ENCODE data around the gene ZC3HAV1L.

The ZC3HAV1L gene

DNA sequence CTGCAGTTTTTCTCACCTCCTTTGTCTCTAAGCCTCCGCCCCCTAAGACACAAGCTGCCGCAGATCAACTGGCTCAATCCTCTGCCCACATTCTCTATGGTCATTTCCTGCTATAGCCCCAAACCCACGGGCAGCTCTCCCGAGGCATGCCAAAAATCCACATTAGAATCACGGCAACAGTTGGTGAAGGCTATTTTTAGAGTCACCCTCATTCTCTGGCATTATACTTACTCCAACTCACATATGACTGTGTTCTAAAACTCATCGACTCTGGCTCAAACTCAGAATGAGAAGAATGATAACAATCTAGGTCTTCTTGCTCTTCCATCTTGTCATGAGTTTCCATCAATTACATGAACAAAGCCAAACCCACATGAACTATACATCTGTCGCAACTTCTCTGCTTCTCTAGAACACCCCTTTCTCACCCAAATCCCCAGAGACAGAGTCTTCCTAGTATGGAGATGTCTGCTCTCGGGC is 43.8 kb downstream of the ZC3HAV1L start:
- Histone ChIP-seq H3K27ac (replicated peaks) (no peak overlapping the region), H3K4me3 (replicated peaks; ENCODE audit: insufficient read depth, low read length) (no peak overlapping the region), H3K27me3 (ENCODE audit: insufficient read depth, poor library complexity, severe bottlenecking) (no peaks in the 10 kb centered on the region)
- no peak for TF ChIP-seq POLR2AphosphoS5 (IDR thresholded peaks at IDR 0.05; ENCODE audit: low read depth)
- TF ChIP-seq, protein P1, sequence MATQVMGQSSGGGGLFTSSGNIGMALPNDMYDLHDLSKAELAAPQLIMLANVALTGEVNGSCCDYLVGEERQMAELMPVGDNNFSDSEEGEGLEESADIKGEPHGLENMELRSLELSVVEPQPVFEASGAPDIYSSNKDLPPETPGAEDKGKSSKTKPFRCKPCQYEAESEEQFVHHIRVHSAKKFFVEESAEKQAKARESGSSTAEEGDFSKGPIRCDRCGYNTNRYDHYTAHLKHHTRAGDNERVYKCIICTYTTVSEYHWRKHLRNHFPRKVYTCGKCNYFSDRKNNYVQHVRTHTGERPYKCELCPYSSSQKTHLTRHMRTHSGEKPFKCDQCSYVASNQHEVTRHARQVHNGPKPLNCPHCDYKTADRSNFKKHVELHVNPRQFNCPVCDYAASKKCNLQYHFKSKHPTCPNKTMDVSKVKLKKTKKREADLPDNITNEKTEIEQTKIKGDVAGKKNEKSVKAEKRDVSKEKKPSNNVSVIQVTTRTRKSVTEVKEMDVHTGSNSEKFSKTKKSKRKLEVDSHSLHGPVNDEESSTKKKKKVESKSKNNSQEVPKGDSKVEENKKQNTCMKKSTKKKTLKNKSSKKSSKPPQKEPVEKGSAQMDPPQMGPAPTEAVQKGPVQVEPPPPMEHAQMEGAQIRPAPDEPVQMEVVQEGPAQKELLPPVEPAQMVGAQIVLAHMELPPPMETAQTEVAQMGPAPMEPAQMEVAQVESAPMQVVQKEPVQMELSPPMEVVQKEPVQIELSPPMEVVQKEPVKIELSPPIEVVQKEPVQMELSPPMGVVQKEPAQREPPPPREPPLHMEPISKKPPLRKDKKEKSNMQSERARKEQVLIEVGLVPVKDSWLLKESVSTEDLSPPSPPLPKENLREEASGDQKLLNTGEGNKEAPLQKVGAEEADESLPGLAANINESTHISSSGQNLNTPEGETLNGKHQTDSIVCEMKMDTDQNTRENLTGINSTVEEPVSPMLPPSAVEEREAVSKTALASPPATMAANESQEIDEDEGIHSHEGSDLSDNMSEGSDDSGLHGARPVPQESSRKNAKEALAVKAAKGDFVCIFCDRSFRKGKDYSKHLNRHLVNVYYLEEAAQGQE (IDR thresholded peaks at IDR 0.05; ENCODE audit: insufficient replicate concordance, low read depth) = no peak
- TF ChIP-seq, protein P2, sequence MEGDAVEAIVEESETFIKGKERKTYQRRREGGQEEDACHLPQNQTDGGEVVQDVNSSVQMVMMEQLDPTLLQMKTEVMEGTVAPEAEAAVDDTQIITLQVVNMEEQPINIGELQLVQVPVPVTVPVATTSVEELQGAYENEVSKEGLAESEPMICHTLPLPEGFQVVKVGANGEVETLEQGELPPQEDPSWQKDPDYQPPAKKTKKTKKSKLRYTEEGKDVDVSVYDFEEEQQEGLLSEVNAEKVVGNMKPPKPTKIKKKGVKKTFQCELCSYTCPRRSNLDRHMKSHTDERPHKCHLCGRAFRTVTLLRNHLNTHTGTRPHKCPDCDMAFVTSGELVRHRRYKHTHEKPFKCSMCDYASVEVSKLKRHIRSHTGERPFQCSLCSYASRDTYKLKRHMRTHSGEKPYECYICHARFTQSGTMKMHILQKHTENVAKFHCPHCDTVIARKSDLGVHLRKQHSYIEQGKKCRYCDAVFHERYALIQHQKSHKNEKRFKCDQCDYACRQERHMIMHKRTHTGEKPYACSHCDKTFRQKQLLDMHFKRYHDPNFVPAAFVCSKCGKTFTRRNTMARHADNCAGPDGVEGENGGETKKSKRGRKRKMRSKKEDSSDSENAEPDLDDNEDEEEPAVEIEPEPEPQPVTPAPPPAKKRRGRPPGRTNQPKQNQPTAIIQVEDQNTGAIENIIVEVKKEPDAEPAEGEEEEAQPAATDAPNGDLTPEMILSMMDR (IDR thresholded peaks at IDR 0.05; ENCODE audit: insufficient read depth, low read length) = no peak
- TF ChIP-seq SPI1 (IDR thresholded peaks at IDR 0.05; ENCODE audit: borderline replicate concordance, low read depth) = no peak
- no peak for TF ChIP-seq GABPA (IDR thresholded peaks at IDR 0.05; ENCODE audit: low read depth)
- no peak for DNase-seq (ENCODE audit: low read depth in 1 of 2, low spot score in 1 of 2)

DNA sequence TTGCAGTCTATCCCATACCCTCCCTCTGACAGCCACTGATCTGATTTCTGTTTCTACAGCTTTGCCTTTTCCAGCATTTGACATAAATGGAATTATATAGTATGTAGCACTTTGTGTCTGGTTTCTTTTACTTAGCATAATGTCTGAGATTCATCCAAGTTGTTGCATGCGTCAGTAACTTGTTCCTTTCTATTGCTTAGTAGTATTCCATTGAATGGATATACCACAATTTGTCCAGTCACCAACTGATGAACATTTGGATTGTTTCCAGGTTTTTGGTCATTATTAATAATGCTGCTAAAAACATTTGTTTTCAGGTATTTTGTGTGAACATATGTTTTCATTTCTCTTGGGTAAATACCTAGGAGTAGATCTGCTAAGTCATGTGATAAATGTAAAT is 48.2 kb downstream of the ZC3HAV1L start:
- TF ChIP-seq SPI1 (IDR thresholded peaks at IDR 0.05; ENCODE audit: borderline replicate concordance, low read depth) = no peak
- TF ChIP-seq GABPA (IDR thresholded peaks at IDR 0.05; ENCODE audit: low read depth) = no peak
- TF ChIP-seq, protein P2 (IDR thresholded peaks at IDR 0.05; ENCODE audit: insufficient read depth, low read length) = no peak
- no peak for TF ChIP-seq POLR2AphosphoS5 (IDR thresholded peaks at IDR 0.05; ENCODE audit: low read depth)
- TF ChIP-seq, protein P1 (IDR thresholded peaks at IDR 0.05; ENCODE audit: insufficient replicate concordance, low read depth) = no peak
- H3K27ac ChIP-seq (replicated peaks) = no peak overlapping the region
- no peak for DNase-seq (ENCODE audit: low read depth in 1 of 2, low spot score in 1 of 2)
- H3K27me3 ChIP-seq (ENCODE audit: insufficient read depth, poor library complexity, severe bottlenecking) = peaks cover 5% of the 10 kb centered on the region
- no peak overlapping the region for H3K4me3 ChIP-seq (replicated peaks; ENCODE audit: insufficient read depth, low read length)

DNA sequence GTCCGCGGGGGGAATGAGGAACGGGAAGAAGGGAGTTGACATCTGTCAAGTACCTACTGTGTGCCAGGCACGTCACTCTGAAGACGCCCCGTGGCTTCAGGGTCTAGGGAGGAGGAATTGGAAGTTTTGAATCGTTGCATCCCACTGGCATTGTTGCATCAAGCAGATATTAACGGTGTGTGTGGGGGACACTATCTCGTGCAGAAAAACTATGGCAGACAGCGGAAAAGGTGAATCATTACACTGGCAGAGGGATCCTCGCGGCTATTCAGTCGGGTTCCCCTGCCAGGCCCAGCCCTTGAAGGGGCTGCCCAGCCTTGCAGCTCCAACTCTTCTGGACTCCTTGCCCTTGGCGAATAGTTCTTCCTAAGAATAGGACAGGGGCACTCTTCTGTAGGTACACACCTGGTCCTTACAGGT is 53.6 kb downstream of the ZC3HAV1L start:
- peak in 1 of 2 experiments; percentile 22 for DNase-seq (ENCODE audit: low read depth in 1 of 2, low spot score in 1 of 2)
- H3K4me3 ChIP-seq (replicated peaks; ENCODE audit: insufficient read depth, low read length) = peak overlapping the region; percentile 49
- TF ChIP-seq GABPA (IDR thresholded peaks at IDR 0.05; ENCODE audit: low read depth) = no peak
- no peak for TF ChIP-seq POLR2AphosphoS5 (IDR thresholded peaks at IDR 0.05; ENCODE audit: low read depth)
- H3K27ac ChIP-seq (replicated peaks) = no peak overlapping the region
- H3K27me3 ChIP-seq (ENCODE audit: insufficient read depth, poor library complexity, severe bottlenecking) = peaks cover 37% of the 10 kb centered on the region

DNA sequence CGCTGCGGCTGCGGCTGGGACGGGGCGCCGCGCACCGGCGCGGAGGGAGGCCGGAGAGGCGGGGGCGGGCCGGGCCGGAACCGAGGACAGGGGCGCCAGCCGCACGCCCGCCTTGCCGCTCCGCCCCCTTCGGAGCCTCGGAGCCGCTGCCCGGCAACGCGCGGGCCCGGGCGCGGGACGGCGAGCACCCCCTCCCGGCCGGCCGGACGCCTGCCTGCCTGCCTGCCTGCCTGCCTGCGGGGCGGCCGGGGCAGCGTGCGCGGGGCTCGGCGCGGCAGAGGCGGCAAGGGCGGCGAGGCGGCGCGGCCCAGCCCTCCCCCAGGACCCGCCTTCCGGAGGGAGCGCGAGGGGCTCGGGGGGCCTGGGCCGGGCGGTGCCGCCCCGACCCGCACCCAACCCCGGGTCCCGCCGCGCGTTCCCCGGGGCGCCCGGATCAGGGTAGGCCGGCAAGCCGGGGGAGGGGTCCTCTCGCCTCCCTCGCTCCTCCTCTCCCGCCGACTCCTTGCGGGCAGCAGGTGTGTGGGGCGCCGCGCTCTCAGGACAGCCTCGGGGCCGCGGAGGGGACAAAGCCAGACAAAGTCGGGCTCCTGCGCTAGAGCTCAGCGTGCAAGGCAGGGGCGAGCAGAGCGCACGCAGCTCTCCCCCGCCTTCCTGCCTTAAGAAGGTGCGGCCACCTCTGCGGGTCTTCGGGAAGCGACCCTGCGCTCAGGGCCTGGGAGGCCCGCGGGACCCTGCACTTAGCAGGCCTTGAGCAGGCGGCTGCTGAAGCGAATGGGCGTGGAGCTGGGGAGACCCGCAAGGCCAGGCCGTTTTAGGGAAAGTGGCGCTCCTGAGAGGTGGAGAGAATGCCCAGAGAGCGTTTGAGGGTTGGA is 54.3 kb downstream of the ZC3HAV1L start, which contains the start of gene KIAA1549:
TSS of gene KIAA1549 (minus strand) at position 58 of the 872 bp plus-strand sequence. CDS start 120 bp downstream, outside the sequence.
- DNase-seq (ENCODE audit: low read depth in 1 of 2, low spot score in 1 of 2) = peak; percentile 29 to 36
- TF ChIP-seq, protein P1 (IDR thresholded peaks at IDR 0.05; ENCODE audit: insufficient replicate concordance, low read depth) = no peak
- TF ChIP-seq POLR2AphosphoS5 (IDR thresholded peaks at IDR 0.05; ENCODE audit: low read depth) (no peak), GABPA (IDR thresholded peaks at IDR 0.05; ENCODE audit: low read depth) (no peak), SPI1 (IDR thresholded peaks at IDR 0.05; ENCODE audit: borderline replicate concordance, low read depth) (no peak)
- TF ChIP-seq, protein P2 (IDR thresholded peaks at IDR 0.05; ENCODE audit: insufficient read depth, low read length) = no peak
- peak within 1 kb of the TSS; percentile 49 for H3K4me3 ChIP-seq (replicated peaks; ENCODE audit: insufficient read depth, low read length)
- H3K27ac ChIP-seq (replicated peaks) = no peak within 1 kb of the TSS
- H3K27me3 ChIP-seq (ENCODE audit: insufficient read depth, poor library complexity, severe bottlenecking) = peaks cover 37% of the 10 kb centered on the region

All from HL-60 (cell line).